ENCODE results near the gene IWS1. TPM values are rescaled to one million over a fixed set of nuclear protein-coding genes. Genes with fewer than 3 reads are reported as not detected.

Gene IWS1
- total and polyA plus RNA-seq, 4 donors, result 20.3 to 64.5 (median 32.6) TPM

- H3K36me3 ChIP-seq (ENCODE audit: control insufficient read depth in 4 of 4, insufficient read depth in 4 of 4, low read length in 4 of 4), result peaks cover 0 to 2% (median 0%) of the 10 kb centered on the region in 4 donors
- peaks cover 0 to 4% (median 0%) of the 10 kb centered on the region in 4 donors for H3K9me3 ChIP-seq (ENCODE audit: control insufficient read depth in 4 of 4, insufficient read depth in 3 of 4, low read length in 3 of 4)
- no peak overlapping the region for H3K4me3 ChIP-seq
- no peak for TF ChIP-seq CTCF (IDR thresholded peaks at IDR 0.05; ENCODE audit: control extremely low read depth, extremely low read depth)
- WGBS, 2 donors, result 92 to 97% methylated on average over 6 of the region's 6 CpGs
- DNase-seq (no peak), ATAC-seq (ENCODE audit: insufficient read depth, low FRiP score) (no peak)
- no peak overlapping the region for H3K27ac ChIP-seq (ENCODE audit: low read depth in 1 of 2, low read length in 1 of 2)
- H3K9ac ChIP-seq (ENCODE audit: insufficient read depth in 1 of 2, low read length in 2 of 2), result no peak overlapping the region
- no peaks in the 10 kb centered on the region for H3K4me1 ChIP-seq (ENCODE audit: control insufficient read depth in 5 of 5, insufficient read depth in 5 of 5, low read length in 5 of 5)
- no peaks in the 10 kb centered on the region for H3K27me3 ChIP-seq (ENCODE audit: control insufficient read depth in 3 of 3, insufficient read depth in 3 of 3, low read length in 2 of 3)
Observed at GRCh38 chr2:127434515-127434914, 91.8 kb downstream of the IWS1 start.

- H3K9me3 ChIP-seq (ENCODE audit: control insufficient read depth in 4 of 4, insufficient read depth in 3 of 4, low read length in 3 of 4), result no peaks in the 10 kb centered on the region
- no peak overlapping the region for H3K9ac ChIP-seq (ENCODE audit: insufficient read depth in 1 of 2, low read length in 2 of 2)
- H3K4me3 ChIP-seq, result no peak overlapping the region
- ATAC-seq (ENCODE audit: insufficient read depth, low FRiP score) (no peak), DNase-seq (no peak)
- no peak overlapping the region for H3K27ac ChIP-seq (ENCODE audit: low read depth in 1 of 2, low read length in 1 of 2)
- H3K4me1 ChIP-seq (ENCODE audit: control insufficient read depth in 5 of 5, insufficient read depth in 5 of 5, low read length in 5 of 5), result no peaks in the 10 kb centered on the region
- WGBS, 2 donors, result 82% methylated on average over 14 of the region's 14 CpGs
- no peaks in the 10 kb centered on the region for H3K27me3 ChIP-seq (ENCODE audit: control insufficient read depth in 3 of 3, insufficient read depth in 3 of 3, low read length in 2 of 3)
- H3K36me3 ChIP-seq (ENCODE audit: control insufficient read depth in 4 of 4, insufficient read depth in 4 of 4, low read length in 4 of 4), result peaks cover 0 to 2% (median 0%) of the 10 kb centered on the region in 4 donors
- no peak for TF ChIP-seq CTCF (IDR thresholded peaks at IDR 0.05; ENCODE audit: control extremely low read depth, extremely low read depth)
Observed at GRCh38 chr2:127431408-127432023, 94.8 kb downstream of the IWS1 start.

Small RNA genes within 50 kb of the gene (small RNA-seq; reads per million reads assigned to genes)
- not detected for gene RNU4-48P (ENCODE audit: low replicate concordance)

Other genes starting within 250 kb of the IWS1 start
- 10 to 100 TPM; 35.8 to 60.3 TPM for gene ERCC3, start 232.3 kb downstream of the IWS1 start, total RNA-seq
- gene ERCC3, start 232.3 kb downstream of the IWS1 start, polyA plus RNA-seq, result 10 to 100 TPM; 18.2 to 30.8 TPM
- 10 to 100 TPM; 50.1 to 81.0 TPM for gene MAP3K2, start 138.5 kb downstream of the IWS1 start, total RNA-seq
- 10 to 100 TPM in 1 of 2 donors, 1 to 10 TPM in 1; 8.1 to 11.6 TPM for gene MAP3K2, start 138.5 kb downstream of the IWS1 start, polyA plus RNA-seq
- gene PROC, start 108.1 kb downstream of the IWS1 start, total RNA-seq, result under 1 TPM in 1 of 2 donors, not detected in 1; 0.37 TPM
- gene PROC, start 108.1 kb downstream of the IWS1 start, polyA plus RNA-seq, result under 1 TPM; 0.10 to 0.22 TPM
- gene MYO7B, start 9.2 kb upstream of the IWS1 start, total RNA-seq, result 1 to 10 TPM in 1 of 2 donors, under 1 TPM in 1; 0.51 to 4.7 TPM
- 1 to 10 TPM; 1.6 to 2.2 TPM for gene MYO7B, start 9.2 kb upstream of the IWS1 start, polyA plus RNA-seq
- under 1 TPM in 1 of 2 donors, not detected in 1; 0.40 TPM for gene GPR17, start 119.7 kb upstream of the IWS1 start, total RNA-seq
- gene GPR17, start 119.7 kb upstream of the IWS1 start, polyA plus RNA-seq, result 1 to 10 TPM in 1 of 2 donors, under 1 TPM in 1; 0.30 to 1.4 TPM
- 100 to 1,000 TPM in 1 of 2 donors, 10 to 100 TPM in 1; 22.2 to 111 TPM for gene LIMS2, start 149.0 kb upstream of the IWS1 start, total RNA-seq
- gene LIMS2, start 149.0 kb upstream of the IWS1 start, polyA plus RNA-seq, result 100 to 1,000 TPM in 1 of 2 donors, 10 to 100 TPM in 1; 49.6 to 138 TPM
- 10 to 100 TPM in 1 of 2 donors, 1 to 10 TPM in 1; 7.1 to 11.0 TPM for gene SFT2D3, start 175.0 kb upstream of the IWS1 start, total RNA-seq
- gene SFT2D3, start 175.0 kb upstream of the IWS1 start, polyA plus RNA-seq, result 1 to 10 TPM; 5.0 to 9.9 TPM

Data from lung (tissue), 13 donors.